Sigmoid colon (tissue), 4 donors: ENCODE data around the gene NOVA1.

Source experiments
- EP300 ChIP-seq, 4 donors: sonication (generic); formaldehyde crosslinking; IDR thresholded peaks; one replicate each; pipeline ENCODE4 v1.6.1; 2017; ENCODE audit warnings: antibody characterized with exemption in 4 of 4
- POLR2A ChIP-seq, 2 donors: fragments of 450-650 bp; IDR thresholded peaks; one replicate each; pipeline ENCODE4 v1.6.1; 2016; ENCODE audit warnings: antibody characterized with exemption in 2 of 2, mild to moderate bottlenecking in 2 of 2, moderate library complexity in 2 of 2
- TF ChIP-seq, protein P1 (sequence below), 4 experiments: fragments of 450-650 bp in 3 of 4; fragments of 200-600 bp in 1 of 4; IDR thresholded peaks; one replicate each; pipeline ENCODE4 v1.5.1; 2016 to 2019; ENCODE audit warnings: antibody characterized with exemption in 4 of 4, mild to moderate bottlenecking in 3 of 4, moderate library complexity in 2 of 4

DNA sequence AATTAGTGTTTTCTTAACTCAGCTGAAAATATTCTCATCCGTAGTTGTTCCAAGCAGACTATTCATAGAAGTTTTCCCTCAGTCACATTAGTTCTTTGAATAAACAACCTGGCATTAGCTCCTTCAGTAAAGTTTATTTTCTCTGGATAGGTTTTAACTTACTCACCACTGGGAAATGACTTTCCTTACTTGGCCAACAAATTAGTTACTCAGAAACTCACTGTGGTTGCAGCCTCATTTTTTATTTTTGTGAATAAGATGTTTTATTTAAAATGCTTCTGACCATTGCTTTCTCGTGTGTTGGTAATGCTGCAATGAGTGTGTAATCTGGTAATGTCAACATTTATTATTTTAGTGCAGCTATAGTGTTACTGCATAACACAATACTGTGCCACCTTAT lies 74.9 kb downstream of the NOVA1 start:
- TF ChIP-seq, protein P1, sequence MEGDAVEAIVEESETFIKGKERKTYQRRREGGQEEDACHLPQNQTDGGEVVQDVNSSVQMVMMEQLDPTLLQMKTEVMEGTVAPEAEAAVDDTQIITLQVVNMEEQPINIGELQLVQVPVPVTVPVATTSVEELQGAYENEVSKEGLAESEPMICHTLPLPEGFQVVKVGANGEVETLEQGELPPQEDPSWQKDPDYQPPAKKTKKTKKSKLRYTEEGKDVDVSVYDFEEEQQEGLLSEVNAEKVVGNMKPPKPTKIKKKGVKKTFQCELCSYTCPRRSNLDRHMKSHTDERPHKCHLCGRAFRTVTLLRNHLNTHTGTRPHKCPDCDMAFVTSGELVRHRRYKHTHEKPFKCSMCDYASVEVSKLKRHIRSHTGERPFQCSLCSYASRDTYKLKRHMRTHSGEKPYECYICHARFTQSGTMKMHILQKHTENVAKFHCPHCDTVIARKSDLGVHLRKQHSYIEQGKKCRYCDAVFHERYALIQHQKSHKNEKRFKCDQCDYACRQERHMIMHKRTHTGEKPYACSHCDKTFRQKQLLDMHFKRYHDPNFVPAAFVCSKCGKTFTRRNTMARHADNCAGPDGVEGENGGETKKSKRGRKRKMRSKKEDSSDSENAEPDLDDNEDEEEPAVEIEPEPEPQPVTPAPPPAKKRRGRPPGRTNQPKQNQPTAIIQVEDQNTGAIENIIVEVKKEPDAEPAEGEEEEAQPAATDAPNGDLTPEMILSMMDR (IDR thresholded peaks at IDR 0.05), result no peak
- TF ChIP-seq EP300 (IDR thresholded peaks at IDR 0.05) (no peak), POLR2A (IDR thresholded peaks at IDR 0.05) (no peak)
